Suprapubic skin (tissue), 4 donors: ENCODE measurements around the gene BRD9.
"Not testable (repeated sequence)": the region's sequence is repeated elsewhere in the genome, so short reads cannot be mapped to it uniquely, and the experiment has no call there.

Source experiments
- CTCF ChIP-seq, 2 donors: fragments of 200-600 bp in 1 of 2; fragments of 450-650 bp in 1 of 2; sonication (generic) in 1 of 2; IDR thresholded peaks; one replicate each; pipeline ENCODE4 v1.5.1; 2016 to 2019; ENCODE audit warnings: antibody characterized with exemption in 2 of 2, mild to moderate bottlenecking in 1 of 2, moderate library complexity in 1 of 2
- EP300 ChIP-seq: sonication (generic); formaldehyde crosslinking; IDR thresholded peaks from one replicate; pipeline ENCODE4 v1.6.1; 2017; ENCODE audit warnings: antibody characterized with exemption
- POLR2A ChIP-seq, 2 donors: fragments of 450-650 bp; IDR thresholded peaks; one replicate each; pipeline ENCODE4 v1.6.1; 2017; ENCODE audit warnings: antibody characterized with exemption in 2 of 2, mild to moderate bottlenecking in 2 of 2, moderate library complexity in 2 of 2
- POLR2AphosphoS5 ChIP-seq, 3 donors: sonication (generic); formaldehyde crosslinking; IDR thresholded peaks; one replicate each; pipeline ENCODE4 v1.6.1; 2017; ENCODE audit warnings: antibody characterized with exemption in 3 of 3

GRCh38 chr5:845676-846601 lies 46.7 kb downstream of the BRD9 start:
- not testable (repeated sequence) for TF ChIP-seq POLR2A (IDR thresholded peaks at IDR 0.05); POLR2AphosphoS5 (IDR thresholded peaks at IDR 0.05); CTCF (IDR thresholded peaks at IDR 0.05); EP300
